Stomach smooth muscle (tissue), 2 donors: ENCODE data around the gene HOXA10.

Experiments
- H3K27ac ChIP-seq: one replicate; pipeline ENCODE4 v1.7.0; 2013; ENCODE audit warnings: mild to moderate bottlenecking, low read length, inconsistent platforms
- H3K27me3 ChIP-seq, 2 donors: one replicate each; pipeline ENCODE4 v1.7.0; 2013; ENCODE audit warnings: low read length in 2 of 2; ENCODE audit not compliant: insufficient read depth in 2 of 2, control insufficient read depth in 1 of 2
- H3K36me3 ChIP-seq, 2 donors: one replicate each; pipeline ENCODE4 v1.7.0; 2013; ENCODE audit warnings: low read length in 2 of 2; ENCODE audit not compliant: control insufficient read depth in 2 of 2, insufficient read depth in 2 of 2
- H3K4me1 ChIP-seq: one replicate; pipeline ENCODE4 v1.7.0; 2013; ENCODE audit warnings: low read length; ENCODE audit not compliant: control insufficient read depth, insufficient read depth
- H3K4me3 ChIP-seq, 2 donors: one replicate each; pipeline ENCODE4 v1.7.0; 2013; ENCODE audit warnings: low read length in 2 of 2
- H3K9ac ChIP-seq, 2 donors: one replicate each; pipeline ENCODE4 v1.7.0; 2013; ENCODE audit warnings: low read length in 2 of 2, mild to moderate bottlenecking in 1 of 2
- H3K9me3 ChIP-seq, 2 donors: one replicate each; pipeline ENCODE4 v1.7.0; 2013; ENCODE audit warnings: low read length in 2 of 2; ENCODE audit not compliant: control insufficient read depth in 2 of 2
- donor health status: healthy.
- donor health status: Pancreatic carcinoma.

HOXA10 gene

GRCh38 chr7:27173956-27174873 lies at the start of gene HOXA10:
Gene HOXA10 (minus strand): TSS chr7:27174320. CDS start chr7:27174306, 14 bp downstream.
- no peak within 1 kb of the TSS for H3K9ac ChIP-seq
- peaks cover 26% of the 10 kb centered on the region for H3K4me1 ChIP-seq

GRCh38 chr7:27221201-27221797 lies 47.2 kb upstream of the HOXA10 start:
- H3K9ac ChIP-seq = no peak overlapping the region
- no peaks in the 10 kb centered on the region for H3K9me3 ChIP-seq
- no peak overlapping the region for H3K27ac ChIP-seq
- H3K4me1 ChIP-seq = peaks cover 4% of the 10 kb centered on the region
- peaks cover 51 to 72% of the 10 kb centered on the region in 2 donors for H3K27me3 ChIP-seq
- H3K4me3 ChIP-seq = no peak overlapping the region
- H3K36me3 ChIP-seq = no peaks in the 10 kb centered on the region

More at GRCh38 chr7:27173956-27174873, at the start of gene HOXA10:
- H3K27ac ChIP-seq = no peak within 1 kb of the TSS
- peak within 1 kb of the TSS; percentile 25 to 60 for H3K4me3 ChIP-seq
- H3K27me3 ChIP-seq = peaks cover 78 to 100% of the 10 kb centered on the region in 2 donors
- H3K9me3 ChIP-seq = no peaks in the 10 kb centered on the region
- H3K36me3 ChIP-seq = no peaks in the 10 kb centered on the region

GRCh38 chr7:27220440-27220955 lies 46.4 kb upstream of the HOXA10 start:
- no peaks in the 10 kb centered on the region for H3K36me3 ChIP-seq
- peaks cover 4% of the 10 kb centered on the region for H3K4me1 ChIP-seq
- H3K4me3 ChIP-seq = no peak overlapping the region
- H3K9ac ChIP-seq = no peak overlapping the region
- no peak overlapping the region for H3K27ac ChIP-seq
- peaks cover 49 to 69% of the 10 kb centered on the region in 2 donors for H3K27me3 ChIP-seq
- no peaks in the 10 kb centered on the region for H3K9me3 ChIP-seq

GRCh38 chr7:27219821-27220220 lies 45.7 kb upstream of the HOXA10 start:
- Histone ChIP-seq H3K4me3 (no peak overlapping the region), H3K27me3 (peaks cover 43 to 67% of the 10 kb centered on the region in 2 donors), H3K9ac (no peak overlapping the region), H3K4me1 (peaks cover 4% of the 10 kb centered on the region), H3K9me3 (no peaks in the 10 kb centered on the region), H3K27ac (no peak overlapping the region), H3K36me3 (no peaks in the 10 kb centered on the region)

- H3K9me3 ChIP-seq = no peaks in the 10 kb centered on the region
- no peaks in the 10 kb centered on the region for H3K36me3 ChIP-seq
- peaks cover 7% of the 10 kb centered on the region for H3K4me1 ChIP-seq
- peaks cover 56 to 70% of the 10 kb centered on the region in 2 donors for H3K27me3 ChIP-seq
- H3K27ac ChIP-seq = no peak overlapping the region
- no peak overlapping the region for H3K9ac ChIP-seq
- no peak overlapping the region for H3K4me3 ChIP-seq
Measured at GRCh38 chr7:27217951-27218350, 43.8 kb upstream of the HOXA10 start.

GRCh38 chr7:27215356-27215755 lies 41.2 kb upstream of the HOXA10 start:
- Histone ChIP-seq H3K9ac (no peak overlapping the region), H3K4me3 (no peak overlapping the region), H3K27me3 (peaks cover 68 to 74% of the 10 kb centered on the region in 2 donors), H3K36me3 (no peaks in the 10 kb centered on the region), H3K9me3 (no peaks in the 10 kb centered on the region), H3K4me1 (peaks cover 12% of the 10 kb centered on the region), H3K27ac (no peak overlapping the region)

GRCh38 chr7:27214239-27214950 lies 40.3 kb upstream of the HOXA10 start:
- Histone ChIP-seq H3K9me3 (no peaks in the 10 kb centered on the region), H3K27ac (no peak overlapping the region), H3K27me3 (peaks cover 68 to 71% of the 10 kb centered on the region in 2 donors), H3K4me1 (peaks cover 11% of the 10 kb centered on the region), H3K4me3 (no peak overlapping the region), H3K36me3 (no peaks in the 10 kb centered on the region), H3K9ac (no peak overlapping the region)

- peak overlapping the region in 1 of 2 donors; percentile 49 for H3K4me3 ChIP-seq
- H3K4me1 ChIP-seq = peaks cover 11% of the 10 kb centered on the region
- H3K9me3 ChIP-seq = no peaks in the 10 kb centered on the region
- no peak overlapping the region for H3K27ac ChIP-seq
- H3K36me3 ChIP-seq = no peaks in the 10 kb centered on the region
- H3K27me3 ChIP-seq = peaks cover 67 to 75% of the 10 kb centered on the region in 2 donors
- no peak overlapping the region for H3K9ac ChIP-seq
Measured at GRCh38 chr7:27213433-27214238, 39.5 kb upstream of the HOXA10 start.

- H3K27ac ChIP-seq = no peak overlapping the region
- H3K27me3 ChIP-seq = peaks cover 71 to 82% of the 10 kb centered on the region in 2 donors
- peak overlapping the region in 1 of 2 donors; percentile 49 for H3K4me3 ChIP-seq
- H3K36me3 ChIP-seq = no peaks in the 10 kb centered on the region
- no peak overlapping the region for H3K9ac ChIP-seq
- no peaks in the 10 kb centered on the region for H3K9me3 ChIP-seq
- H3K4me1 ChIP-seq = peaks cover 11% of the 10 kb centered on the region
Measured at GRCh38 chr7:27212497-27213432, 38.6 kb upstream of the HOXA10 start.
